NCI-H1417 treated with DMSO at 0.1 percent for 48 hours (cell line): ENCODE data around the gene C11orf68.
A peak's percentile ranks its signal among the peaks of the same experiment; 100 is the strongest.

Source experiments
- DNase-seq: peaks from one replicate; lab custom pipeline; 2025; lab: John Stamatoyannopoulos, UW

Gene C11orf68

GRCh38 chr11:65944191-65944590 lies 25.3 kb upstream of the C11orf68 start:
- no peak for DNase-seq

GRCh38 chr11:65942531-65942930 lies 23.7 kb upstream of the C11orf68 start:
- DNase-seq, result no peak

GRCh38 chr11:65941720-65942310 lies 23.0 kb upstream of the C11orf68 start:
- no peak for DNase-seq

GRCh38 chr11:65937766-65938165 lies 18.9 kb upstream of the C11orf68 start:
- no peak for DNase-seq

- no peak for DNase-seq
Measured at GRCh38 chr11:65934014-65934413, 15.2 kb upstream of the C11orf68 start.

- DNase-seq, result no peak
Measured at GRCh38 chr11:65932558-65932919, 13.7 kb upstream of the C11orf68 start.

- no peak for DNase-seq
Measured at GRCh38 chr11:65931773-65932557, 13.1 kb upstream of the C11orf68 start.

GRCh38 chr11:65928667-65929066 lies 9.8 kb upstream of the C11orf68 start:
- DNase-seq, result no peak

GRCh38 chr11:65927904-65928397 lies 9.1 kb upstream of the C11orf68 start:
- no peak for DNase-seq

GRCh38 chr11:65925397-65925796 lies 6.5 kb upstream of the C11orf68 start:
- DNase-seq, result no peak

- no peak for DNase-seq
Measured at GRCh38 chr11:65922565-65922964, 3.7 kb upstream of the C11orf68 start.

- DNase-seq, result no peak
Measured at GRCh38 chr11:65921876-65922275, 3.0 kb upstream of the C11orf68 start.

- no peak for DNase-seq
Measured at GRCh38 chr11:65921033-65921555, 2.2 kb upstream of the C11orf68 start.

- DNase-seq, result no peak
Measured at GRCh38 chr11:65920372-65920802, 1.5 kb upstream of the C11orf68 start.

GRCh38 chr11:65919573-65920371 lies 910 bp upstream of the C11orf68 start:
- DNase-seq, result no peak

- DNase-seq, result peak; percentile 94
Measured at GRCh38 chr11:65919141-65919572, 295 bp upstream of the C11orf68 start, which contains the start of gene DRAP1. TSS of gene DRAP1 (plus strand) at chr11:65919426. CDS start at chr11:65919502, 76 bp downstream.

GRCh38 chr11:65917434-65918210 lies 1.2 kb downstream of the C11orf68 start:
- no peak for DNase-seq

- DNase-seq, result no peak
Measured at GRCh38 chr11:65917077-65917433, 1.8 kb downstream of the C11orf68 start.

GRCh38 chr11:65916391-65916790 lies 2.5 kb downstream of the C11orf68 start:
- DNase-seq, result no peak

GRCh38 chr11:65915821-65916251 lies 3.0 kb downstream of the C11orf68 start:
- no peak for DNase-seq

- no peak for DNase-seq
Measured at GRCh38 chr11:65915101-65915820, 3.6 kb downstream of the C11orf68 start.
